Glomerular endothelial cell (primary cell): Measurements from ENCODE around the gene PSG3. TPM values are rescaled to one million over a fixed set of nuclear protein-coding genes. Genes with fewer than 3 reads are reported as not detected.
"Not testable (repeated sequence)": the region's sequence is repeated elsewhere in the genome, so short reads cannot be mapped to it uniquely, and the experiment has no call there.

Experiments
- DNase-seq: peaks from one replicate; pipeline ENCODE4 v3.0.0-alpha.2; 2011; ENCODE audit warnings: low read depth, low spot score; ENCODE audit errors: extremely low read depth
- total RNA-seq: library from RNA; depleted of rRNA; stranded (reverse); fragments of >200 nt; gene quantifications from 2 replicates; pipeline ENCODE4 v1.2.3, GENCODE V29; 2015

Gene PSG3
- total RNA-seq, 1 donor from 2014 or later: not detected

- DNase-seq: no peak
These were observed 44.3 kb downstream of the PSG3 start for GRCh38 chr19:42695811-42696503.

GRCh38 chr19:42693760-42694350 lies 46.4 kb downstream of the PSG3 start:
- DNase-seq: no peak

GRCh38 chr19:42683917-42684513 lies 56.3 kb downstream of the PSG3 start:
- peak; percentile 7 for DNase-seq

GRCh38 chr19:42676326-42676725 lies 64.0 kb downstream of the PSG3 start:
- DNase-seq: not testable (repeated sequence)

GRCh38 chr19:42674549-42674948 lies 65.7 kb downstream of the PSG3 start:
- DNase-seq: not testable (repeated sequence)

Other genes with a start within 250 kb of the PSG3 start
- 38.8 and 41.5 TPM in 2 replicates for gene CEACAM1, start 212.0 kb downstream of the PSG3 start, total RNA-seq
- not detected in 2 replicates for gene CEACAM8, start 145.6 kb downstream of the PSG3 start, total RNA-seq
- gene PSG8, start 25.2 kb upstream of the PSG3 start, total RNA-seq: not detected in 2 replicates
- gene PSG1, start 139.2 kb upstream of the PSG3 start, total RNA-seq: 1.6 and 2.0 TPM in 2 replicates
- gene PSG6, start 177.4 kb upstream of the PSG3 start, total RNA-seq: not detected in 2 replicates
- not detected in 2 replicates for gene PSG7, start 196.7 kb upstream of the PSG3 start, total RNA-seq